Measurements from ENCODE around the gene ZFP90. TPM values are rescaled to one million over a fixed set of nuclear protein-coding genes. Genes with fewer than 3 reads are reported as not detected.
A peak's percentile ranks its signal among the peaks of the same experiment; 100 is the strongest.
"Not testable (repeated sequence)": the region's sequence is repeated elsewhere in the genome, so short reads cannot be mapped to it uniquely, and the experiment has no call there.

The ZFP90 gene
- total RNA-seq, 1 donor from 2014 or later = 17.7 TPM

DNA sequence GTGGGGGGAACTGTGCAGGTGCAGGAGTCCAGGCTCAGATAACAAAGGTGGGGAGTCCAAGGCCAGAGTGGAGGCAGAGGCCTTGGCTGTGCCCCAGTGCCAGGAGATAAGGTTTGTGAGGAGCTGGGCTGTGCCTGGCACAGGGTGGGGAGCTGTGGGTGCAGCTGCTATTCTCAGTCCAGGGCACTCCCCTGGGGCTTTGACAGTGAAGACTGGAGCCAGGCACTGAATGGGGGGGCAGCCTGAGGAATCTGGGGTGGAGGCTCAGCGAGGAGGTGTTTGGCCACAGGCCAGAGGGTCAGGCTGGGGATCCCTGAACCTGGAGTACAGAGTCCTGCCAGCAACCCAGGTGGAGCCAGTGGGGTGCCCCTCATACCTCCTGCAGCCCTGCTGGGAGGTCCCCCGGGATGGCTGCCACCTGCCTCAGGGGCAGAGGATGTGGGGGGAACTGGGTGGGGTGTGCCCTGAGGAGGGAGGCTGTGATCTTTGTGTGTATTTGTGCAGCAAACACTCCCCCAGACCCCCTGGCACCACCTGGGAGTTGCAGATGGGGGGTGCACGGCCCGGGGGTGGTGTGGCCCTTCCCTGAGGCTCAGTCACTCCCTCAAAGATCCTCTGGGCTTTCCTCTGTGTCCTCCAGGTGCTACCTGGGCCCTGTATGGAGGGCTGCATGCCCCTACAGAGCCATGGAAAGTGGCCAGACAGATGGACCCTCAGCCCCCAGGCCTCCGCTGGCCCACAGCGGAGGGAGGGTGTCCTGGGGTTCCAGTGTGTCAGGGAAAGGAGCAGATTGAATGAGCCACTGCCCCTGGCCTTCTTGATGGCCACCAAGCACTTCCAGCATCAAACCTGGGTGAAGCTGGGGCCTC, 46.3 kb upstream of the ZFP90 start:
- Histone ChIP-seq H3K9me3 (no peaks in the 10 kb centered on the region), H3K4me3 (no peak overlapping the region), H3K36me3 (no peaks in the 10 kb centered on the region), H3K27ac (no peak overlapping the region), H3K4me1 (no peaks in the 10 kb centered on the region), H3K27me3 (no peaks in the 10 kb centered on the region)
- no peak for TF ChIP-seq CTCF (IDR thresholded peaks at IDR 0.05)
- DNase-seq = no peak
- peak; percentile 24 for ATAC-seq
- intact Hi-C loops (cut with DNase I) = no loop called here

- no peak overlapping the region for H3K27ac ChIP-seq
- no peak for ATAC-seq
Observed at GRCh38 chr16:68493412-68494070, 45.5 kb upstream of the ZFP90 start.

DNA sequence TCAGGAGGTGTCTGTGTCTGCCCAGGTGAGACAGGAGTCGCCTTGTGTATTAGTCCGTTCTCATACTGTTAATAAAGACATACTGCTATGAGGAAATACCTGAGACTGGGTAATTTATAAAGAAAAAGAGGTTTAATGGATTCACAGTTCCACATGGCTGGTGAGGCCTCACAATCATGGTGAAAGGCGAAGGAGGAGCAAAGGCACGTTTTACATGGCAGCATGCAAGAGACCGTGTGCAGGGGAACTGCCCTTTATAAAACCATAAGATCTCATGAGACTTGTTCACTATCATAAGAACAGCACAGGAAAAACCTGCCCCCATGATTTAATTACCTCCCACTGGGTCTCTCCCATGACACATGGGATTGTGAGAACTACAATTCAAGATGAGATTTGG, 44.8 kb upstream of the ZFP90 start:
- ATAC-seq; DNase-seq; H3K9me3 ChIP-seq; H3K4me3 ChIP-seq; H3K36me3 ChIP-seq; H3K27me3 ChIP-seq; intact Hi-C loops (cut with DNase I); H3K4me1 ChIP-seq; H3K27ac ChIP-seq: not testable (repeated sequence)

More at GRCh38 chr16:68493412-68494070, 45.5 kb upstream of the ZFP90 start:
- intact Hi-C loops (cut with DNase I) = no loop called here
- Histone ChIP-seq H3K4me3 (no peak overlapping the region), H3K9me3 (no peaks in the 10 kb centered on the region), H3K27me3 (no peaks in the 10 kb centered on the region), H3K4me1 (no peaks in the 10 kb centered on the region), H3K36me3 (no peaks in the 10 kb centered on the region)
- TF ChIP-seq CTCF (IDR thresholded peaks at IDR 0.05) = no peak
- DNase-seq = no peak

DNA sequence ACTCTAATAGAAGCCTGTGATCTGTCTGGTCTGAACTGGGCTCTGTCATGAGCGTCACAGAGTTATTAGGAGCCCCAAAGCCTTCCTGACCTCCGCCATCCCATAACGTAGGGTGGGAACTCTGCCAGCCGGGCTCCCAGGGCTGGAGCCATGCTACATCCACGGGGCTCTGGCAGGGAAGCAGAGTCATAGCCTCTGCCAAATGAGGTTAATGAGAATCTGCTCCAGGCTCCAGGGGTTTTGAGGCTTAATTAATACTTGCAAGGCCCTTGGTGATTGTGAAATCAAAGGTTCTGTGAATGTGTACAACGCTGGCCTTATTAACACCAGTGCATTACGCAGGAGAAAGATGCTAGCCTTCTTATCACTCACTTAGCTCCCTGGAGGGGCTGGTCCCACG, 42.4 kb upstream of the ZFP90 start:
- no peak for DNase-seq
- ATAC-seq = no peak
- H3K36me3 ChIP-seq = no peaks in the 10 kb centered on the region
- no peaks in the 10 kb centered on the region for H3K27me3 ChIP-seq
- no peak overlapping the region for H3K4me3 ChIP-seq
- intact Hi-C loops (cut with DNase I) = no loop called here
- no peaks in the 10 kb centered on the region for H3K4me1 ChIP-seq
- H3K9me3 ChIP-seq = no peaks in the 10 kb centered on the region
- no peak for TF ChIP-seq CTCF (IDR thresholded peaks at IDR 0.05)
- no peak overlapping the region for H3K27ac ChIP-seq

- Histone ChIP-seq H3K27ac (no peak overlapping the region), H3K4me1 (no peaks in the 10 kb centered on the region), H3K9me3 (no peaks in the 10 kb centered on the region), H3K27me3 (no peaks in the 10 kb centered on the region), H3K4me3 (no peak overlapping the region), H3K36me3 (no peaks in the 10 kb centered on the region)
- no peak for TF ChIP-seq CTCF (IDR thresholded peaks at IDR 0.05)
- intact Hi-C loops (cut with DNase I) = no loop called here
- ATAC-seq (no peak), DNase-seq (no peak)
Observed at GRCh38 chr16:68499006-68499405, 40.1 kb upstream of the ZFP90 start.

GRCh38 chr16:68503334-68503733, 35.8 kb upstream of the ZFP90 start:
- no peak for TF ChIP-seq CTCF (IDR thresholded peaks at IDR 0.05)
- no peak for ATAC-seq
- H3K27me3 ChIP-seq = no peaks in the 10 kb centered on the region
- intact Hi-C loops (cut with DNase I) = no loop called here
- H3K4me1 ChIP-seq = no peaks in the 10 kb centered on the region
- H3K27ac ChIP-seq = no peak overlapping the region
- H3K4me3 ChIP-seq = no peak overlapping the region
- no peaks in the 10 kb centered on the region for H3K36me3 ChIP-seq
- DNase-seq = no peak
- no peaks in the 10 kb centered on the region for H3K9me3 ChIP-seq
